ENCODE data around the gene LRRC4C.

GRCh38 chr11:41116970-41117369 is 342.5 kb downstream of the LRRC4C start:
- TF ChIP-seq CTCF (conservative IDR thresholded peaks at IDR 0.05; ENCODE audit: low read depth, low read length) (no peak), EZH2 (IDR thresholded peaks at IDR 0.05; ENCODE audit: low read length, unreplicated experiment) (no peak), EZH2phosphoT487 (IDR thresholded peaks at IDR 0.05; ENCODE audit: borderline replicate concordance, low read length) (no peak)
